T-helper 2 cell (primary cell): Measurements from ENCODE around the gene CYB5A.
A peak's percentile ranks its signal among the peaks of the same experiment; 100 is the strongest.
"Not testable (repeated sequence)": the region's sequence is repeated elsewhere in the genome, so short reads cannot be mapped to it uniquely, and the experiment has no call there.

ENCODE experiments used
- DNase-seq, 5 experiments: peaks; one replicate each; pipeline versions ENCODE4 v3.0.0 to v3.0.0-alpha.2; 2012 to 2022

CYB5A gene

GRCh38 chr18:74294526-74294925 is 2.8 kb upstream of the CYB5A start:
- DNase-seq = no peak

- not testable (repeated sequence) for DNase-seq
Measured at GRCh38 chr18:74292982-74293381, 1.2 kb upstream of the CYB5A start.

GRCh38 chr18:74292541-74292858 is 737 bp upstream of the CYB5A start:
- no peak for DNase-seq

GRCh38 chr18:74291472-74291770 is 342 bp downstream of the CYB5A start:
- no peak for DNase-seq

GRCh38 chr18:74290794-74291471 is 830 bp downstream of the CYB5A start:
- no peak for DNase-seq

GRCh38 chr18:74290021-74290420 is 1.7 kb downstream of the CYB5A start:
- DNase-seq = no peak

- no peak for DNase-seq
Measured at GRCh38 chr18:74289137-74289536, 2.6 kb downstream of the CYB5A start.

GRCh38 chr18:74288730-74289129 is 3.0 kb downstream of the CYB5A start:
- no peak for DNase-seq

GRCh38 chr18:74288041-74288440 is 3.7 kb downstream of the CYB5A start:
- DNase-seq = no peak

GRCh38 chr18:74286856-74287255 is 4.9 kb downstream of the CYB5A start:
- DNase-seq = no peak

- no peak for DNase-seq
Measured at GRCh38 chr18:74286106-74286855, 5.5 kb downstream of the CYB5A start.

GRCh38 chr18:74285583-74285982 is 6.2 kb downstream of the CYB5A start:
- DNase-seq = not testable (repeated sequence)

- no peak for DNase-seq
Measured at GRCh38 chr18:74284980-74285355, 6.8 kb downstream of the CYB5A start.

GRCh38 chr18:74284191-74284979 is 7.4 kb downstream of the CYB5A start:
- DNase-seq = no peak

GRCh38 chr18:74283646-74284045 is 8.1 kb downstream of the CYB5A start:
- no peak for DNase-seq

GRCh38 chr18:74282755-74283554 is 8.8 kb downstream of the CYB5A start:
- DNase-seq = peak in 1 of 5 experiments; percentile 18

GRCh38 chr18:74281980-74282754 is 9.6 kb downstream of the CYB5A start:
- DNase-seq = no peak

GRCh38 chr18:74281011-74281979 is 10.5 kb downstream of the CYB5A start:
- DNase-seq = no peak

- no peak for DNase-seq
Measured at GRCh38 chr18:74278983-74279382, 12.8 kb downstream of the CYB5A start.

GRCh38 chr18:74278058-74278457 is 13.7 kb downstream of the CYB5A start:
- no peak for DNase-seq

- DNase-seq = no peak
Measured at GRCh38 chr18:74277296-74277695, 14.5 kb downstream of the CYB5A start.
